Caco-2 (cell line): Measurements from ENCODE around the gene BRD1. TPM values are rescaled to one million over a fixed set of nuclear protein-coding genes. Genes with fewer than 3 reads are reported as not detected.

Experiments
- BruUV-seq: library from RNA; stranded (reverse); fragments of 400-500 nt; replicated peaks from 2 replicates; lab custom pipeline; 2021; lab: Mats Ljungman, UMichigan
- CTCF ChIA-PET: fragments of 300-600 bp; sonication (Branson Sonifier 250); formaldehyde crosslinking; loops from one replicate; lab custom pipeline; 2022; ENCODE audit warnings: antibody characterized with exemption; lab: Charles Lee
- POLR2A ChIA-PET: fragments of 300-600 bp; sonication (Branson Sonifier 250); formaldehyde crosslinking; loops from one replicate; lab custom pipeline; 2022; ENCODE audit warnings: antibody characterized with exemption; lab: Charles Lee
- DNase-seq, 2 experiments: peaks; one replicate each; pipeline versions ENCODE4 v3.0.0 to v3.0.0-alpha.2; 2020 to 2022
- H3K27me3 ChIP-seq: replicated peaks from 2 replicates; pipeline ENCODE4 v1.6.0; 2011; ENCODE audit warnings: low read length; ENCODE audit not compliant: control insufficient read depth, insufficient read depth
- H3K36me3 ChIP-seq: 2 replicates; pipeline ENCODE4 v1.5.1; 2011; ENCODE audit warnings: low read length; ENCODE audit not compliant: control insufficient read depth, insufficient read depth
- H3K4me1 ChIP-seq: fragments of 250-450 bp; sonication (Bioruptor Pico); 2 replicates; pipeline ENCODE4 v1.5.1; 2020; ENCODE audit warnings: mild to moderate bottlenecking
- H3K4me3 ChIP-seq: 2 replicates; pipeline ENCODE4 v1.5.1; 2011; ENCODE audit warnings: low read depth, mild to moderate bottlenecking, control low read depth, low read length
- H3K9me3 ChIP-seq: fragments of 250-450 bp; sonication (Bioruptor Pico); 2 replicates; pipeline ENCODE4 v1.5.1; 2020; ENCODE audit warnings: mild to moderate bottlenecking, moderate library complexity
- H3K27ac Mint-ChIP-seq: one replicate; pipeline ENCODE4 v1.8.0; 2022; ENCODE audit warnings: mixed read lengths; ENCODE audit not compliant: unreplicated experiment
- H3K27me3 Mint-ChIP-seq: one replicate; pipeline ENCODE4 v1.8.0; 2022; ENCODE audit warnings: mixed read lengths; ENCODE audit not compliant: insufficient read depth, unreplicated experiment
- H3K36me3 Mint-ChIP-seq: one replicate; pipeline ENCODE4 v1.8.0; 2022; ENCODE audit warnings: mild to moderate bottlenecking, mixed read lengths; ENCODE audit not compliant: insufficient read depth, unreplicated experiment
- H3K4me1 Mint-ChIP-seq: one replicate; pipeline ENCODE4 v1.8.0; 2022; ENCODE audit warnings: low read depth, mixed read lengths; ENCODE audit not compliant: unreplicated experiment
- H3K4me3 Mint-ChIP-seq: one replicate; pipeline ENCODE4 v1.8.0; 2022; ENCODE audit warnings: mild to moderate bottlenecking, moderate library complexity, mixed read lengths; ENCODE audit not compliant: unreplicated experiment
- H3K9me3 Mint-ChIP-seq: one replicate; pipeline ENCODE4 v1.8.0; 2022; ENCODE audit warnings: mixed read lengths; ENCODE audit not compliant: unreplicated experiment
- CTCF ChIP-seq, 2 experiments: fragments of 200-600 bp in 1 of 2; IDR thresholded peaks; 1 replicate in 1 of 2; 2 replicates in 1 of 2; pipeline versions ENCODE4 v1.5.1 to v1.8.0; 2011 to 2022; ENCODE audit warnings: antibody characterized with exemption in 1 of 2, control low read depth in 1 of 2, inconsistent platforms in 1 of 2, low read depth in 1 of 2, low read length in 1 of 2, mild to moderate bottlenecking in 1 of 2, moderate library complexity in 1 of 2; ENCODE audit not compliant: insufficient read depth in 1 of 2, severe bottlenecking in 1 of 2, unreplicated experiment in 1 of 2
- intact Hi-C: fragments of 100-400 bp; cut with micrococcal nuclease; formaldehyde crosslinking; loops from one replicate; pipeline ENCODE4 v1.10.0; 2022; ENCODE audit not compliant: unreplicated experiment
- total RNA-seq: library from RNA; stranded (reverse); gene quantifications from 2 replicates; pipeline ENCODE4 v1.2.3, GENCODE V29; 2022

BRD1 gene
- total RNA-seq, 1 experiment from 2014 or later, result 46.9 TPM

DNA sequence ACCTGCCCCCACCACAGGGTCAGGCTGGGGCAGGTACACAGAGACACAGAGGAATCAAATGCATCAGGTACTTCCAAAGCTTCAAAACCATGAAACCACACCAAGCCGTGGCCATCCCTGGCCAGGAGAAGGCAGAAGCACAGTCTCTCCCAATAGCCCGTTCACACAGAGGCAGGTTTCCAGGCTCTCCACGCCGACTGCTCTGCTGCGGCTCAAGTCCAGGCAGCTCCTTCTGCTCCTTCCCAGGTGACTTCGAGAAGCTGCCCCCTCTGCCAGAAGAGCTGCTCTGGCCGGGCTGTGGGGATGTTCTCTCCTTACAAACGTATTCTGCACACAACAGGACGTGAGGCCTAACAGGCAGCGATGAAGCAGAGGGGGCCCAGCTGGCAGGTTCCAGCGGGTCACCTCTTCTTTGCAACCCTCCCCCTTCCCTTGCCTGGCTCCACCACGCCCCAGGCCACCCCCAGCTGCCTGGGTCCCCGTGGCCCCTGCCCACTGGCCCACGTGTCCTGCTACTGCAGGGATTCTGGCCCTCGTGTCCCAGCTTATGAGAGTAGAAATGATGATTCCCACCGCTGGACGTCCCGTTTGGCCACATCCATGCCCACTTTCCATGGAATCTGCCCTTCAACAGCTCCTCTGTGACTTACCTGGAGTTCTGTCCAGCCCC lies 26.1 kb downstream of the BRD1 start:
- no TSS peak for BruUV-seq
- no peak for TF ChIP-seq CTCF (IDR thresholded peaks at IDR 0.05; ENCODE audit: insufficient read depth in 1 of 2, low read depth in 1 of 2, low read length in 1 of 2, severe bottlenecking in 1 of 2, unreplicated experiment in 1 of 2)
- Mint-ChIP-seq H3K27ac (peak overlapping the region; percentile 53), H3K27me3 (no peaks in the 10 kb centered on the region), H3K4me1 (no peaks in the 10 kb centered on the region), H3K9me3 (no peaks in the 10 kb centered on the region), H3K4me3 (no peak overlapping the region), H3K36me3 (peaks cover 80% of the 10 kb centered on the region)
- Histone ChIP-seq H3K9me3 (no peaks in the 10 kb centered on the region), H3K27me3 (no peaks in the 10 kb centered on the region), H3K4me1 (no peaks in the 10 kb centered on the region), H3K36me3 (peaks cover 1% of the 10 kb centered on the region; the same call in 1 of the 2 replicates), H3K4me3 (no peak overlapping the region)
- ChIA-PET CTCF (interaction anchor here (0.6 kb wide), 1 partner anchor 11 kb away, joined by 3 read pairs; no protein-coding TSS in a partner anchor), POLR2A (interaction anchor here (0.6 kb wide), 1 partner anchor 49 kb away, joined by 3 read pairs; no protein-coding TSS in a partner anchor)
- intact Hi-C loops, result no loop called here
- no peak for DNase-seq

DNA sequence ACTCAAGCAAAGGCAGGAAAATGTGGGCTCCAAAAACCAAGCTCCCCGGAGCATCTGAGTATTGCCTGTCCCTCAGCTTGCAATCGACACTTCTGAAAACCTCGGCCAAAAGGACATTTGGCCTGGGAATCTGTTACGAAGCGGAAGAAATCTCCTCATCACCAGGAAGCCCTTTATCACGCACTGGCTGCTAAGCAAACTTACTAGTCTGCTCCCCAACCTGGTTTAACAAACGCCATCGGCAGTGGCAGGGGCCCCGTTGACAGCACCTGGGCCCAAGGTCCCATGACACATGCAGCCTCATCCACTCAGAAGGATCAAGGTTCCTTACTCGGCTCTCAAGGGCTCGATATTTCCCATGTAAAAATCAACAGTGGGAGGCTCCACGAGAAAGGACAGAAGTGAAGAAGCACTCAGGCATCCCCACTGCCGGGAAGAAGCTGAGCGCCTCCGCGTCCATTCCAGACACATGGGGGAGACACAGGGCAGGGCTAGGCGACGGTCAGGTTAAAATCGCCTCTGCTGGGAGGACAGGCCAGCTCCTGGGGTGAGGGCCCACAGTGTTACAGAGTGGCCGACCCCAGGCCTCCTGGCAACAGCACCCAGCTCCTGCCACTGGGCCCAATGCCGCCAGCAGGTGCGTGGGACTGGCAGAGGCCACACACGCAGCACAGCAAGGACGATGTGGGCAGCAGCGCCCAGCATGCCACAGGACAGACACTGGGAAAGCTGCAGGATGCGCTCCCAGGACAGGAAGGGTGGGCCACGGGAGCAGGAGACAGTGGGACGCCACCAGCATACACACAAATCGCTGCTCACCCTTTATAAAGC lies 27.1 kb downstream of the BRD1 start:
- H3K27me3 ChIP-seq, result no peaks in the 10 kb centered on the region
- no peaks in the 10 kb centered on the region for H3K9me3 ChIP-seq
- no peaks in the 10 kb centered on the region for H3K4me1 Mint-ChIP-seq
- H3K4me3 ChIP-seq, result no peak overlapping the region
- no peak overlapping the region for H3K4me3 Mint-ChIP-seq
- no peaks in the 10 kb centered on the region for H3K4me1 ChIP-seq
- ChIA-PET CTCF (no interaction called here), POLR2A (interaction anchor here (0.6 kb wide), 1 partner anchor 48 kb away, joined by 3 read pairs; no protein-coding TSS in a partner anchor)
- H3K36me3 Mint-ChIP-seq, result peaks cover 79% of the 10 kb centered on the region
- no peak overlapping the region for H3K27ac Mint-ChIP-seq
- H3K9me3 Mint-ChIP-seq, result no peaks in the 10 kb centered on the region
- peaks cover 1% of the 10 kb centered on the region; the same call in 1 of the 2 replicates for H3K36me3 ChIP-seq
- no peak for DNase-seq
- intact Hi-C loops, result no loop called here
- no TSS peak for BruUV-seq
- no peaks in the 10 kb centered on the region for H3K27me3 Mint-ChIP-seq
- TF ChIP-seq CTCF (IDR thresholded peaks at IDR 0.05; ENCODE audit: insufficient read depth in 1 of 2, low read depth in 1 of 2, low read length in 1 of 2, severe bottlenecking in 1 of 2, unreplicated experiment in 1 of 2), result no peak

GRCh38 chr22:49799431-49800075 lies 28.1 kb downstream of the BRD1 start:
- no peak for TF ChIP-seq CTCF (IDR thresholded peaks at IDR 0.05; ENCODE audit: insufficient read depth in 1 of 2, low read depth in 1 of 2, low read length in 1 of 2, severe bottlenecking in 1 of 2, unreplicated experiment in 1 of 2)
- Histone ChIP-seq H3K4me1 (no peaks in the 10 kb centered on the region), H3K9me3 (no peaks in the 10 kb centered on the region), H3K4me3 (no peak overlapping the region), H3K27me3 (no peaks in the 10 kb centered on the region), H3K36me3 (peaks cover 1% of the 10 kb centered on the region; the same call in 1 of the 2 replicates)
- no peak for DNase-seq
- Mint-ChIP-seq H3K27me3 (no peaks in the 10 kb centered on the region), H3K4me1 (no peaks in the 10 kb centered on the region), H3K36me3 (peaks cover 79% of the 10 kb centered on the region), H3K27ac (no peak overlapping the region), H3K9me3 (no peaks in the 10 kb centered on the region), H3K4me3 (no peak overlapping the region)
- no TSS peak for BruUV-seq
- POLR2A ChIA-PET, result no interaction called here
- CTCF ChIA-PET, result no interaction called here
- intact Hi-C loops, result no loop called here
